CD4-positive, alpha-beta T cell treated with Interleukin-4 for 4 hours (primary cell): ENCODE measurements around the gene CPNE5.
A peak's percentile ranks its signal among the peaks of the same experiment; 100 is the strongest.

Experiments
- DNase-seq: peaks from one replicate; pipeline ENCODE4 v3.0.0-alpha.2; 2020

The CPNE5 gene

DNA sequence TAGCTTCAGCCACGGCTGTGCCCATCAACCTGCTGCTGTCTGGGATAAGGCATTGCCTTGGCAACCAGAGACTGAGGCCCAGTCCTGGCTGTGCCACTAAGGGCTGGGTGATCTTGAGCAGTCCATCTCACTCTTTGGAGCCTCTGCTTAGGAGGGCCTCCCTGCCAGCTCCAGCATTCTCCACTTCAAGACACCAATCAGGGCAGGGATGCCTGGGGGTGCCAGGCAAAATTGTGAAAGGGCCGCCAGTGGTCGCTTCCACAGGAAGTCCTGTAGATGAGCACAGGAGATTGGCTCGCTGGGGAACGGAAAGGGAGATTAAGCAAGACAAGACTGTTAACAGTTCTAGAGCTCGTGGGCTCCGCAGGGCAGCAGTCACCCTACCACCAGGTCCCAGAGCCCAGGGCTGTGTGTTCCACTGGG lies 141.8 kb downstream of the CPNE5 start, which contains the start of gene RAB44:
TSS of gene RAB44 (plus strand) at position 346 of the 423 bp plus-strand sequence. CDS start 6,410 bp downstream, outside the sequence.
- no peak for DNase-seq

DNA sequence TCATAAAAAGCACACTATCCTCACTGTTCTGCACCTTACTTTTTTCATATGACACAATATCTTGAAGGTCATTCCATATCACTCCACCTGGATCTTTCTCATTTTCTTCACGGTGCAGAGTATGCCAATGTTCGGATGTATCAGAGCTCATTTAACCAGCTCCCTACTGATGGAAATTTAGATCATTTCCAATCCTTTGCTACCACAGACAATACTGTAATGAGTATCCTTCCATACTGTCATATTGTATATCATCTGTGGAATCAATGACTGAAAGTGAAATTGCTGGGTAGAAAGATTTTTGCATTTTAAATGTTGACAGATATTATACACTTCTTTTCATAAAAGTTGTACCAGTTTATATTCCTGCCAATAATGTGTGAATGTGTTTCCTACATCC lies 143.8 kb downstream of the CPNE5 start:
- DNase-seq = no peak

- DNase-seq = no peak
Observed at GRCh38 chr6:36694616-36695015, 144.6 kb downstream of the CPNE5 start.

DNA sequence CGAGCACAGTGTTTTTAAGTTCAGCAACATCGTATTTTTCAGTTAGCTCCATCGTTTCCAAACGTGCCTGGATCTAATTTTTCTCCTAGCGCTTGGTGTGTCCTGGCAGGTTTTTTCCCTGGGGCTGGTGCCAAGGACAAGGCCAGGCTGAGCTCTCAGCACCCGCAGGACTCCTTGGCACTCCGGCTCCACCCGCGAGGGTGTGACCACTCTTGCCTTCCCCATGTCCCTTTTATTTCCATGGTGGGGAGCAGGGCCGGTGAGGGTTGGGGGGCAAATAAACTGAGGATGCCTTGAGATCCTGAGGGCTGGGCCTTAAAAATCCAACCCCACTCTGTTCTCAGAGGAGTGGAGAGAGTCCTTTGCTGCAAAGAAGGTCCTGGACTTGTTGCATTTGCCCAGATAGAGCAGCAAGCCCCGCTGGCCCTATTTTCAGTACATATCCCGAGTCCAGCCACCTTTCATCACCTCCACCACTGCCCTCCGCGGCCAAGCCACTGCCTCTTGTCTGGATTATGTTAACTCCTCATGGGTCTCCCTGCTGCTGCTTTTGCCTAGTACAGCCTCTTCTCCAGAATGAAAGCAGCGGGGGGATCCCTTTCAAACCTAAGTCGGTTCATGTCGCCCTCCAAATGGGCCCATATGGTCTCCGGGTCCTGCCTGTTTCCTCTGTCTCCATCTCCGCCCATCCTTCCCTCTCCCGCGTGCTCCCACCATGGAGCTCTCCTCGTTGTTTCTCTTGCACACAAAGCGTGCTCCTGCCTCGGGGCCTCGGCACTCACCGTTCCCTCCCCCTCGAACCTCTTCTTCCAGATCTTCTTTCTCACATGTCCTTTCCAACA lies 146.2 kb downstream of the CPNE5 start:
- DNase-seq = no peak

DNA sequence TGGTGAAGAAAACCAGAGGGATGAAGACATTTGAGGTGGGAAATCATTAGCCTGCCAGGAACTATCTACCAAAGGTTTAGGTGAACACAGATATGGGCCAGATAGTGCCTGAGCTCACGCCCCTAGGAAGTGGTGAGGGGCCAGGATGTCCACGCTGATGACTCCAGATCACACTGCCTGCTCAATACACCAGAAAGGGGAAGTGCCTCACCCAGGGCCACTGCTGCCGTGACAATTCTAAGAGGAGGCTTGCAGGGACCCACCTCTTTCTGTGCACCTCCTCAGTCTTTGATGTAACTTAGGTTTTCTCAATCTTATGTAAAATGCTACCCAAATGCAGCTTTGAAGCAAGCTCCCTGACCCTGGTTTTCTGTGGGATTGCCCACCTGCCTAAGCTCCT lies 147.0 kb downstream of the CPNE5 start:
- DNase-seq = peak; percentile 58

- DNase-seq = no peak
Observed at GRCh38 chr6:36691612-36692011, 147.6 kb downstream of the CPNE5 start.

GRCh38 chr6:36691011-36691410 lies 148.2 kb downstream of the CPNE5 start:
- DNase-seq = peak; percentile 33
